ENCODE data around the gene INF2.

INF2 gene

GRCh38 chr14:104734991-104735779 is 45.8 kb downstream of the INF2 start:
- H3K9me3 ChIP-seq (ENCODE audit: control extremely low read depth in 1 of 5, control insufficient read depth in 4 of 5, insufficient read depth in 2 of 5, low read depth in 1 of 5, low read length in 4 of 5) = no peaks in the 10 kb centered on the region
- peaks cover 0 to 8% (median 7%) of the 10 kb centered on the region in 4 experiments for H3K4me1 ChIP-seq (ENCODE audit: control extremely low read depth in 1 of 4, control insufficient read depth in 4 of 4, insufficient read depth in 4 of 4, low read length in 3 of 4)
- CTCF ChIA-PET = interaction anchor here (1.3 to 1.5 kb wide), 2 partner anchors 9 kb away, joined by 4 to 5 read pairs; no protein-coding TSS in a partner anchor
- H3K4me3 ChIP-seq (ENCODE audit: control insufficient read depth in 1 of 7, extremely low read depth in 1 of 7, insufficient read depth in 4 of 7, low read depth in 2 of 7, low read length in 6 of 7) = no peak overlapping the region
- H3K27ac ChIP-seq (ENCODE audit: insufficient read depth in 1 of 2, low read depth in 1 of 2, low read length in 2 of 2, poor library complexity in 1 of 2, severe bottlenecking in 2 of 2) = no peak overlapping the region
- WGBS (ENCODE audit: insufficient coverage) = 98% methylated on average over 25 of the region's 31 CpGs
- POLR2A ChIA-PET = no interaction called here
- H3K36me3 ChIP-seq (ENCODE audit: control insufficient read depth in 4 of 4, insufficient read depth in 4 of 4, low read length in 3 of 4) = peaks cover 0 to 1% (median 0%) of the 10 kb centered on the region in 4 experiments
- no peak for DNase-seq
- H3K27me3 ChIP-seq (replicated peaks in 2 of 5; ENCODE audit: control insufficient read depth in 4 of 5, insufficient read depth in 5 of 5, low read length in 4 of 5) = no peaks in the 10 kb centered on the region

GRCh38 chr14:104735830-104736642 is 46.6 kb downstream of the INF2 start:
- Histone ChIP-seq H3K36me3 (ENCODE audit: control insufficient read depth in 4 of 4, insufficient read depth in 4 of 4, low read length in 3 of 4) (peaks cover 0 to 3% (median 0%) of the 10 kb centered on the region in 4 experiments), H3K4me3 (ENCODE audit: control insufficient read depth in 1 of 7, extremely low read depth in 1 of 7, insufficient read depth in 4 of 7, low read depth in 2 of 7, low read length in 6 of 7) (no peak overlapping the region), H3K9me3 (ENCODE audit: control extremely low read depth in 1 of 5, control insufficient read depth in 4 of 5, insufficient read depth in 2 of 5, low read depth in 1 of 5, low read length in 4 of 5) (no peaks in the 10 kb centered on the region), H3K4me1 (ENCODE audit: control extremely low read depth in 1 of 4, control insufficient read depth in 4 of 4, insufficient read depth in 4 of 4, low read length in 3 of 4) (peaks cover 0 to 8% (median 7%) of the 10 kb centered on the region in 4 experiments), H3K27me3 (replicated peaks in 2 of 5; ENCODE audit: control insufficient read depth in 4 of 5, insufficient read depth in 5 of 5, low read length in 4 of 5) (no peaks in the 10 kb centered on the region), H3K27ac (ENCODE audit: insufficient read depth in 1 of 2, low read depth in 1 of 2, low read length in 2 of 2, poor library complexity in 1 of 2, severe bottlenecking in 2 of 2) (no peak overlapping the region)
- 41% methylated on average over 23 of the region's 26 CpGs for whole genome bisulfite sequencing (ENCODE audit: insufficient coverage)
- DNase-seq = peak in 1 of 3 donors; percentile 5
- CTCF ChIA-PET = interaction anchor here (1.1 to 1.5 kb wide), 3 partner anchors 8 to 15 kb away, joined by 3 to 4 read pairs (median 3); no protein-coding TSS in a partner anchor
- POLR2A ChIA-PET = interaction anchor here (1.0 kb wide), 1 partner anchor 13 kb away, joined by 3 read pairs; no protein-coding TSS in a partner anchor

DNA sequence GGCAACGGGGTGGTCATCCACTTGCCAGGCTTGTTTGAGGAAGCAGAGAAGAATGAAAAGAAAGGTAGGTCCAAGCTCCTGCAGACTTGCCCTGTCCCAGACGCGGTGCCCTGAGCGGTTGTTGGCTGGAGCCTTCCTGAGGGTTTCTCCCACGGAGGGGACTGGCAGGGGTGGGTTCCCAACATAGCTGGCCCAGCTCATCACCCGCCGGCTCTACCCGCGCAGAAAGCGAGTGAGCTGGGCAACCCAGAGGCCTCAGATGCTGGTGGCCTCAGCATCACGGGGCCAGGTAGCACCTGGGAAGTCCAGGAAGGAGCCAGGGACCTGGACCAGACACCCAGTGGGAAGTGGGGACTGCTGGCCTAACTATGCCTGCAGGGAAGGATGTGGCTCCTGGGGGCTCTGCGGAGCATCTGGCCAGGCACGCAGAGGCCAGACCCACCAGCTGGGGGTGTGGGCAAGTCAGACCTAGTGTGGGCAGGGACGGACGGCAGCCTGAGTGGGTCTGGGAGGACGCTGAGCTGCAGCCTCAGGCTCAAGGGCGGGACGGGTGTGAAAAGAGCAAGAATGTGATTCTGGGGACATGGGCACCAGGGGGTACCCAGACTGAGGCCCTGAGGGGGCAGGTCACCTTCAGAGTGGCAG is 49.1 kb downstream of the INF2 start:
- peaks cover 0 to 6% (median 0%) of the 10 kb centered on the region in 4 experiments for H3K36me3 ChIP-seq (ENCODE audit: control insufficient read depth in 4 of 4, insufficient read depth in 4 of 4, low read length in 3 of 4)
- no peaks in the 10 kb centered on the region for H3K27me3 ChIP-seq (replicated peaks in 2 of 5; ENCODE audit: control insufficient read depth in 4 of 5, insufficient read depth in 5 of 5, low read length in 4 of 5)
- H3K27ac ChIP-seq (ENCODE audit: insufficient read depth in 1 of 2, low read depth in 1 of 2, low read length in 2 of 2, poor library complexity in 1 of 2, severe bottlenecking in 2 of 2) = no peak overlapping the region
- peaks cover 0 to 13% (median 8%) of the 10 kb centered on the region in 4 experiments for H3K4me1 ChIP-seq (ENCODE audit: control extremely low read depth in 1 of 4, control insufficient read depth in 4 of 4, insufficient read depth in 4 of 4, low read length in 3 of 4)
- WGBS (ENCODE audit: insufficient coverage) = 96% methylated on average over 16 of the region's 18 CpGs
- no peak overlapping the region for H3K4me3 ChIP-seq (ENCODE audit: control insufficient read depth in 1 of 7, extremely low read depth in 1 of 7, insufficient read depth in 4 of 7, low read depth in 2 of 7, low read length in 6 of 7)
- no peaks in the 10 kb centered on the region for H3K9me3 ChIP-seq (ENCODE audit: control extremely low read depth in 1 of 5, control insufficient read depth in 4 of 5, insufficient read depth in 2 of 5, low read depth in 1 of 5, low read length in 4 of 5)
- CTCF ChIA-PET = interaction anchor here (0.7 to 1.6 kb wide), 5 partner anchors 10 to 659 kb away, joined by 3 to 4 read pairs (median 3); no protein-coding TSS in a partner anchor
- POLR2A ChIA-PET = no interaction called here
- no peak for DNase-seq

DNA sequence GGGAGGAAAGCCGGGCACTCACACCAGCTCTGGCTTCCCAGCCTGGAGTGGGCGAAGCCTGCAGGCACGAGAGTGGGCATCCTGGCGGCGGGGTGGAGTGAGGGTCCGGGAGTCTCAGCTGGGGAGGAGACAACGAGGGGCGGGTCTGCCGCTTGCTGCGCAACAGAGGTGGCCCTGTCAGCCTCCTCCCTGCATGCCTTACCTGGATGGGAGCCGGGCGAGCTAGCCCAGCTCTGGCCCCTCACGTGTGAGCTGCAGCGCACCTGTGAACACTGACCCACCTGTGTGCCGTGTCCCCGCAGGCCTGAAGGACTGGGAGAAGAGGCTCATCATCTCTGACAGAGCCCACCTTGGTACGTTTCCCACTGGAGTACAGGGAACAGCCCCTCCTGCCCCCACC is 49.6 kb downstream of the INF2 start:
- Histone ChIP-seq H3K36me3 (ENCODE audit: control insufficient read depth in 4 of 4, insufficient read depth in 4 of 4, low read length in 3 of 4) (peaks cover 0 to 6% (median 0%) of the 10 kb centered on the region in 4 experiments), H3K4me1 (ENCODE audit: control extremely low read depth in 1 of 4, control insufficient read depth in 4 of 4, insufficient read depth in 4 of 4, low read length in 3 of 4) (peaks cover 0 to 13% (median 8%) of the 10 kb centered on the region in 4 experiments), H3K27me3 (replicated peaks in 2 of 5; ENCODE audit: control insufficient read depth in 4 of 5, insufficient read depth in 5 of 5, low read length in 4 of 5) (no peaks in the 10 kb centered on the region), H3K9me3 (ENCODE audit: control extremely low read depth in 1 of 5, control insufficient read depth in 4 of 5, insufficient read depth in 2 of 5, low read depth in 1 of 5, low read length in 4 of 5) (no peaks in the 10 kb centered on the region), H3K4me3 (ENCODE audit: control insufficient read depth in 1 of 7, extremely low read depth in 1 of 7, insufficient read depth in 4 of 7, low read depth in 2 of 7, low read length in 6 of 7) (no peak overlapping the region), H3K27ac (ENCODE audit: insufficient read depth in 1 of 2, low read depth in 1 of 2, low read length in 2 of 2, poor library complexity in 1 of 2, severe bottlenecking in 2 of 2) (no peak overlapping the region)
- ChIA-PET CTCF (interaction anchor here (0.8 to 1.6 kb wide), 3 partner anchors 9 to 18 kb away, joined by 3 to 4 read pairs (median 3); no protein-coding TSS in a partner anchor), POLR2A (no interaction called here)
- no peak for DNase-seq
- WGBS (ENCODE audit: insufficient coverage) = 98% methylated on average over 16 of the region's 17 CpGs

- CTCF ChIA-PET = interaction anchor here (1.1 kb wide), 1 partner anchor 8 kb away, joined by 3 read pairs; no protein-coding TSS in a partner anchor
- peaks cover 0 to 13% (median 8%) of the 10 kb centered on the region in 4 experiments for H3K4me1 ChIP-seq (ENCODE audit: control extremely low read depth in 1 of 4, control insufficient read depth in 4 of 4, insufficient read depth in 4 of 4, low read length in 3 of 4)
- POLR2A ChIA-PET = no interaction called here
- WGBS (ENCODE audit: insufficient coverage) = 92% methylated on average over 28 of the region's 29 CpGs
- no peak for DNase-seq
- no peak overlapping the region for H3K27ac ChIP-seq (ENCODE audit: insufficient read depth in 1 of 2, low read depth in 1 of 2, low read length in 2 of 2, poor library complexity in 1 of 2, severe bottlenecking in 2 of 2)
- H3K27me3 ChIP-seq (replicated peaks in 2 of 5; ENCODE audit: control insufficient read depth in 4 of 5, insufficient read depth in 5 of 5, low read length in 4 of 5) = no peaks in the 10 kb centered on the region
- no peaks in the 10 kb centered on the region for H3K9me3 ChIP-seq (ENCODE audit: control extremely low read depth in 1 of 5, control insufficient read depth in 4 of 5, insufficient read depth in 2 of 5, low read depth in 1 of 5, low read length in 4 of 5)
- no peak overlapping the region for H3K4me3 ChIP-seq (ENCODE audit: control insufficient read depth in 1 of 7, extremely low read depth in 1 of 7, insufficient read depth in 4 of 7, low read depth in 2 of 7, low read length in 6 of 7)
- peaks cover 0 to 6% (median 0%) of the 10 kb centered on the region in 4 experiments for H3K36me3 ChIP-seq (ENCODE audit: control insufficient read depth in 4 of 4, insufficient read depth in 4 of 4, low read length in 3 of 4)
These were observed 50.4 kb downstream of the INF2 start for GRCh38 chr14:104739546-104740516.
